Duodenal mucosa (tissue), 2 donors: ENCODE results near the gene DNAAF2.
"Not testable (repeated sequence)": the region's sequence is repeated elsewhere in the genome, so short reads cannot be mapped to it uniquely, and the experiment has no call there.

Experiments used
- H3K27ac ChIP-seq: one replicate; pipeline ENCODE4 v1.7.0; 2013; ENCODE audit warnings: low read depth, low read length
- H3K27me3 ChIP-seq, 2 donors: one replicate each; pipeline ENCODE4 v1.7.0; 2013; ENCODE audit warnings: low read length in 2 of 2, control low read depth in 1 of 2; ENCODE audit not compliant: insufficient read depth in 2 of 2, control insufficient read depth in 1 of 2
- H3K36me3 ChIP-seq, 2 donors: one replicate each; pipeline ENCODE4 v1.7.0; 2013; ENCODE audit warnings: low read length in 2 of 2, control low read depth in 1 of 2; ENCODE audit not compliant: insufficient read depth in 2 of 2, control insufficient read depth in 1 of 2
- H3K4me1 ChIP-seq, 2 donors: one replicate each; pipeline ENCODE4 v1.7.0; 2013; ENCODE audit warnings: low read length in 2 of 2, control low read depth in 1 of 2; ENCODE audit not compliant: insufficient read depth in 2 of 2, control insufficient read depth in 1 of 2
- H3K4me3 ChIP-seq, 2 donors: one replicate each; pipeline ENCODE4 v1.7.0; 2013; ENCODE audit warnings: low read length in 2 of 2, low read depth in 1 of 2
- H3K9ac ChIP-seq, 2 donors: one replicate each; pipeline ENCODE4 v1.7.0; 2013; ENCODE audit warnings: low read length in 2 of 2, low read depth in 1 of 2
- H3K9me3 ChIP-seq, 2 donors: one replicate each; pipeline ENCODE4 v1.7.0; 2013; ENCODE audit warnings: low read length in 2 of 2, control low read depth in 1 of 2; ENCODE audit not compliant: control insufficient read depth in 1 of 2

Gene DNAAF2

GRCh38 chr14:49607583-49607982, 27.5 kb downstream of the DNAAF2 start:
- Histone ChIP-seq H3K9me3 (no peaks in the 10 kb centered on the region), H3K27me3 (no peaks in the 10 kb centered on the region), H3K27ac (no peak overlapping the region), H3K9ac (no peak overlapping the region), H3K36me3 (peaks cover 0 to 13% of the 10 kb centered on the region in 2 donors), H3K4me1 (peaks cover 0 to 2% of the 10 kb centered on the region in 2 donors), H3K4me3 (peak overlapping the region in 1 of 2 donors; percentile 24)

DNA sequence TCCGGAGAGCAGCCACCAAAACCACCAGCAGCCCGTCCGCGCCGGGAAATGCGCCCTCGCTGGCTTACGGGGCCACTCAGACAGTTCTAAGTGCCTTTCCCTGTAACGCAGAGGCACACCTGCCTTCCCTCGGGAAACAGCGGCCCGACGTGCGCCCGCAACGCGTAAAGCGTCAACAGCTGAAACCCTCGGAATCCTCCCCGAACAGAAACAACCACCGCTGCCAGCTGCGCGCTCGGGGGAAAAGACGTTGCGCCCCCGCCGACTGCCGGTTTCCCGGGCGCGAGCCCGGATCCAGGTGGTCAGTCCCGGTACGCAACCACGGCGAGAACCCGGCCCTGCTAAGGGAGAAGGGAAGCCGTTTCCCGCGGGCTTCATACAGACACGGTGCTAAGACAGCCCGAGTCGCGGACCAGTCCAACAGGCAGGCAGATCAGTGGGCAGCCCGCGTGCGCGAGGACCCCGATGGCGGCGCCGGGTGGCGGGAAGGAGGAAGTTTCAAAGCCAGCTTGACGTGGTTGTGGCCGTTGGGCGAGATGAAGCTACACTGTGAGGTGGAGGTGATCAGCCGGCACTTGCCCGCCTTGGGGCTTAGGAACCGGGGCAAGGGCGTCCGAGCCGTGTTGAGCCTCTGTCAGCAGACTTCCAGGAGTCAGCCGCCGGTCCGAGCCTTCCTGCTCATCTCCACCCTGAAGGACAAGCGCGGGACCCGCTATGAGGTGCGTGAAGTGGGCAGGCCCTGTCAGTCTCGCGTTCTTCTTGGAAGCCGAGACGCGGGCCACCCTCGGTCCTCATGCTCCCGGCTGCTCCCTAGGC, 36.4 kb downstream of the DNAAF2 start, which contains the start of gene LRR1:
Gene LRR1, plus strand, starts transcription at position 456 of the 816 bp plus-strand sequence. Its CDS starts 81 bp downstream, at position 537.
- H3K27ac ChIP-seq, result peak within 1 kb of the TSS; percentile 97
- H3K9me3 ChIP-seq, result no peaks in the 10 kb centered on the region
- H3K27me3 ChIP-seq, result no peaks in the 10 kb centered on the region
- H3K4me3 ChIP-seq, result peak within 1 kb of the TSS; percentile 82 to 99
- peak within 1 kb of the TSS; percentile 94 to 99 for H3K9ac ChIP-seq
- H3K36me3 ChIP-seq, result peaks cover 0 to 3% of the 10 kb centered on the region in 2 donors
- peaks cover 13 to 15% of the 10 kb centered on the region in 2 donors for H3K4me1 ChIP-seq

GRCh38 chr14:49598189-49598484, 36.9 kb downstream of the DNAAF2 start:
- peak overlapping the region; percentile 97 for H3K27ac ChIP-seq
- H3K4me3 ChIP-seq, result peak overlapping the region; percentile 82 to 99
- H3K27me3 ChIP-seq, result no peaks in the 10 kb centered on the region
- H3K9ac ChIP-seq, result peak overlapping the region; percentile 94 to 99
- peaks cover 14 to 16% of the 10 kb centered on the region in 2 donors for H3K4me1 ChIP-seq
- no peaks in the 10 kb centered on the region for H3K9me3 ChIP-seq
- H3K36me3 ChIP-seq, result peaks cover 0 to 3% of the 10 kb centered on the region in 2 donors

DNA sequence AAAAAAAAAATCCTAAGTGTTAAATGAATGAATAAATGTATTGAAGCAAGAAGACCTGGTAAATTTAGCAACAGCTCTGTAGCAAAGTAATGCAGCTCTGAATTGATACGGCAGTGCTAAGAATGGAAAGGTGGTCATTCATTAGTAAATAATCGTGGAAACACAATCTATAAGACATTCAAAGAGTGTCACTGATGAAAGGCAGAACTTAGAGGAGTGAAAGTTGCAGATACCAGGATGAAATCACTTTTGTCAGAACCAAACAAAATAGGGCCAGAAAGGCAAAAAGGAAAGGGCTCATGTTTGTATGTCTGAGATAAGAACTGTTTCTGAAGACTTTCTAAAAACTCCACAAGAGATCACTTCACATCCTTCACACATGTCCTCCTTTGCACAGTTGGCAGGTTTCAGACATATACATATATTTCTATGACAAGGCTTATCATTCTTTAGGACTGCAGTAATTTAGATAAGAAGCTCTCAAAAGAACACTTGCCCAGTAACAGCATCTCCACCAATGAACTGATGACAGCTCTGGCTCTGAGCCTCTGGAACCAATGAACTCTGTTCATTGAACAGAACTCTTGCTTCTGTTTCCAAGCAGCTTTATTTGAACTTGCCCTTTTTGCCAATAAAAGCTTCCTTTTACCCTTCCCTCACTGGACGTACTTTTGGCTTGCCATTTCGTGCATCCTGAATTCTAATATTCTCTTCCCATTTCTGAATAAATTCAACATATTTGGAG, 40.5 kb downstream of the DNAAF2 start:
- no peaks in the 10 kb centered on the region for H3K36me3 ChIP-seq
- peaks cover 16 to 17% of the 10 kb centered on the region in 2 donors for H3K4me1 ChIP-seq
- no peak overlapping the region for H3K4me3 ChIP-seq
- H3K27ac ChIP-seq, result peak overlapping the region; percentile 28
- no peaks in the 10 kb centered on the region for H3K27me3 ChIP-seq
- no peaks in the 10 kb centered on the region for H3K9me3 ChIP-seq
- H3K9ac ChIP-seq, result peak overlapping the region in 1 of 2 donors; percentile 45

- Histone ChIP-seq H3K9me3 (no peaks in the 10 kb centered on the region), H3K4me3 (no peak overlapping the region), H3K27me3 (no peaks in the 10 kb centered on the region), H3K9ac (no peak overlapping the region), H3K36me3 (no peaks in the 10 kb centered on the region), H3K27ac (no peak overlapping the region), H3K4me1 (peaks cover 16 to 17% of the 10 kb centered on the region in 2 donors)
These were observed 42.0 kb downstream of the DNAAF2 start for GRCh38 chr14:49593016-49593415.

DNA sequence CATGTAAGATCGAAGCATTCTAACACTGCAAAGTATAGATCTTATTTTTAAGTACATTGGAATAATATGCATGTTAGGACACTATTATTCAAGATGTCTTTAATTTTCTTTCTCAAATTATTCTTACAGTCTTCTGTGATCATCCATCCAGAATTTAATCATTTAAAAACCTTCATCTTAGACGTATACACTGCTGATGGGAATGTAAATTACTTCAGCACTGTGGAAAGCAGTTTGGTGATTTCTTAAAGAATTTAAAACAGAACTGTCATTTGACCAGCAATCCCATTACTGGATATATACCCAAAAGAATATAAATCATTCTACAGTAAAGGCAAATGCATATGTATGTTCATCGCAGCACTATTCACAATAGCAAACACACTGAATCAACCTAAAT, 45.7 kb downstream of the DNAAF2 start:
- Histone ChIP-seq H3K9me3 (no peaks in the 10 kb centered on the region), H3K4me1 (peaks cover 11 to 16% of the 10 kb centered on the region in 2 donors), H3K4me3 (no peak overlapping the region), H3K9ac (no peak overlapping the region), H3K27me3 (no peaks in the 10 kb centered on the region), H3K36me3 (no peaks in the 10 kb centered on the region), H3K27ac (no peak overlapping the region)

- Histone ChIP-seq H3K4me3 (peak overlapping the region; percentile 96 to 100), H3K27ac (peak overlapping the region; percentile 73), H3K9me3 (no peaks in the 10 kb centered on the region), H3K36me3 (peaks cover 10 to 21% of the 10 kb centered on the region in 2 donors), H3K27me3 (no peaks in the 10 kb centered on the region), H3K4me1 (peaks cover 12 to 20% of the 10 kb centered on the region in 2 donors), H3K9ac (peak overlapping the region in 1 of 2 donors; percentile 98)
These were observed 48.2 kb downstream of the DNAAF2 start for GRCh38 chr14:49586673-49587460.

DNA sequence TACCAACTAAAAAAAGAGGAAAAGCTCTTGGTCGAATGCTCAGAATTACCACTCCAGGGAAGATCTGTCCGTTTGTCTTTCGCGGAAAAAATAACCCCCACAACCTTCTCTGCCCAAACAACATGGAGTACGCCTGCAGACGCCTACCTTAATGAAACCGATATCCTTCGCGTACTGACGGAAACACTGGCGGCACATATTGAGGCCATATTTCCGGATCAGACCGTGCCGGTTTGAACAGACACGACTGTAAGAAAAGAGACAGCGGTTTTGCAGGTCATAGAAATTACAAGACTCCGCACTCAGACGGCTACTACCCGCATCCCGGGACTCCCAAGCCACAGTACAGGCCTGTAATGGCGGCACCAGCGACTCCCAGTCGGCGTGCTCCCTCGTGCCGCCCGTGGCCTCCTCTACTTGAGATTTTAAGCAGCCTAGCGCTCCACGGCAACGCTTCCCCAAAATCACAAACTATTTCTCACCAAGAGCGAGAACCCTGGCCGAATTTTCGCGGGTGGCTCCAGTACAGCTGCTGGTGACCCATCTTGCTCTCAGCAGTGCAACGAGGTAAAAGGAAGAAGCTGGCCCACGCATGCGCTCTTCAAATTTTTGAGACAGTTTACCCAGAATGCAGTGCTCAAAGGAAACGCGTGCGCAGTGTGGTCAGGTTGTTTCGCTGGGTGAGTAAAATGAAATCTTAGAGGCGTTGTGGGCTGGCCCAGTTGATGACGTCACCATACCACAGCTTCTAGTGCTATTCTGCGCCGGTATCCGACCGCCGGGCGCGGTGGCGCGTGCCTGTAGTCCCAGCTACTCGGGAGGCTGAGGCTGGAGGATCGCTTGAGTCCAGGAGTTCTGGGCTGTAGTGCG, 49.0 kb downstream of the DNAAF2 start, which contains the start of gene RPS29:
Gene RPS29, minus strand, starts transcription at position 578 of the 870 bp plus-strand sequence. Its CDS starts 34 bp downstream, at position 544.
- H3K27me3 ChIP-seq, result no peaks in the 10 kb centered on the region
- H3K4me1 ChIP-seq, result peaks cover 12 to 20% of the 10 kb centered on the region in 2 donors
- H3K9me3 ChIP-seq, result no peaks in the 10 kb centered on the region
- H3K4me3 ChIP-seq, result peak within 1 kb of the TSS; percentile 96 to 100
- peak within 1 kb of the TSS; percentile 95 to 98 for H3K9ac ChIP-seq
- peaks cover 10 to 28% of the 10 kb centered on the region in 2 donors for H3K36me3 ChIP-seq
- peak within 1 kb of the TSS; percentile 96 for H3K27ac ChIP-seq

DNA sequence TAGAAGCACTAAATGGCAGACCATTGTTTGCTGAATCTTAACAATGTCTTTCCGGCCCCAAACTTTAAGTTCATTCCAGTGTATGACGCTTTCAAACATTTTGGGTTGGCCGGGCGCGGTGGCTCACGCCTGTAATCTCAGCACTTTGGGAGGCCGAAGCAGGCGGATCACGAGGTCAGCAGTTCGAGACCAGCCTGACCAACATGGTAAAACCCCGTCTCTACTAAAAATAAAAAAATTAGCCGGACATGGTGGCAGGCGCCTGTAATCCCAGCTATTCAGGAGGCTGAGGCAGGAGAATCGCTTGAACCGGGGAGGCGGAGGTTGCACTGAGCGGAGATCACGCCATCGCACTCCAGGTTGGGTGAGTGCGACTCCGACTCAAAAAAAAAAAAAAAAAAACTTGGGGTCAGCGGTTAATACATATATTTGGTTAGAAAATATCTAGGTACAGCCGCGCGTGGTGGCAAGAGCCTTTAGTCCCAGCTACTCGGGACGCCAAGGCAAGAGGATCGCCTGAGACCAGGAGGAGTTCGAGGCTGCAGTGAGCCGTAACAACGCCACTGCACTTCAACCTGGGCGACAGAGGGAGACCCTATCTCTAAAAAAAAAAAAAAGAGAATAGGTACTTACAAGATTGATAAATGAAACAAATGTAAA, 49.9 kb downstream of the DNAAF2 start:
- peak overlapping the region; percentile 96 for H3K27ac ChIP-seq
- H3K27me3 ChIP-seq, H3K9me3 ChIP-seq: not testable (repeated sequence)
- peak overlapping the region; percentile 95 to 98 for H3K9ac ChIP-seq
- peaks cover 10 to 28% of the 10 kb centered on the region in 2 donors for H3K36me3 ChIP-seq
- peak overlapping the region; percentile 96 to 100 for H3K4me3 ChIP-seq
- H3K4me1 ChIP-seq, result peaks cover 12 to 20% of the 10 kb centered on the region in 2 donors
